Glomerular visceral epithelial cell (primary cell): Measurements from ENCODE around the gene CEP85.

Experiments
- DNase-seq: peaks from one replicate; pipeline ENCODE4 v3.0.0-alpha.2; 2016; ENCODE audit errors: extremely low spot score

CEP85 gene

GRCh38 chr1:26317146-26317545 is 83.1 kb downstream of the CEP85 start:
- no peak for DNase-seq

- no peak for DNase-seq
Observed at GRCh38 chr1:26317612-26318337, 83.8 kb downstream of the CEP85 start, which contains the start of gene CD52. CD52 (plus strand) TSS chr1:26317958; CDS start chr1:26318018, 60 bp downstream.

- no peak for DNase-seq
Observed at GRCh38 chr1:26318338-26319064, 84.5 kb downstream of the CEP85 start.

DNA sequence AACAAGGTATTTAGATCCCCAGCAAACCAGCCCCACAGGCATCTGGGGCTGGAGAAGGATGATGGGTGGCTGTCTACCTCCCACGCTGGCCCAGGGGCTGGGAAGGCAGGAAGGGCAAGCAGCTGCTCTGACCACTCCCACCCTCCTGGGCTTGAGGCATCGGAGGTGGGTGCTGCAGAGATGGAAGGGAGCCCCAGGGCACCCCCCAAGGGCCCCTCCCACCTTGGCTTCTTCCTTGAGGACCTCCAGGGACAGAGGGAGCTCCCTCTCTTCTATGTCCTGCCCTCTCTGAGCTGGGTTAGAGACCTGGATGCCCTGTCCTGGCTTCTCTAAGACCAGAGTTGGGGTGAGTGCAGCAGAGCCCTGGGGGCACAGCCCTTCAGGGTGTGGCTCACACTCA is 86.9 kb downstream of the CEP85 start:
- no peak for DNase-seq

GRCh38 chr1:26321315-26322041 is 87.5 kb downstream of the CEP85 start:
- DNase-seq = peak; percentile 83

- no peak for DNase-seq
Observed at GRCh38 chr1:26322042-26322331, 88.0 kb downstream of the CEP85 start.

- no peak for DNase-seq
Observed at GRCh38 chr1:26323382-26323781, 89.4 kb downstream of the CEP85 start.

- no peak for DNase-seq
Observed at GRCh38 chr1:26324550-26324949, 90.5 kb downstream of the CEP85 start.

DNA sequence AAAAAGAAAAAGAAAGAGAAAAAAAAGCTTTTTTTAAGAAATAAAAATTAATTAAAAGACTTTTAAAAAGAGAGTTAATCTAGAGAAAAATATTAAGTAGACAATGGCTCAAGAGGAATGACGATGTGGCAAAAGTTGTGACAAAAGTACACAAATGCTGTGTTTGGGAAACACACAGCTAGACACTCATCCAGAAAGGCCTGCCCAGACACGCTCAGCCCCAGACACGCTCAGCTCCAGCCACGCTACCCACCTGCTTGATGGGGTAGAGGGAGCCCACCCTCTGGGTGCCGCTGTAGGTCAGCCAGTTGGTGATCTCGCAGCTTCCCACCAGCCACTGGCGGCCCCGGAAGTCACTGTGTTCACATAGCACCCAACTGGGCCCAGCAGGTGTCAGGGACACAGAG is 94.0 kb downstream of the CEP85 start:
- DNase-seq = no peak
